ENCODE measurements around the gene PTPRT. TPM values are rescaled to one million over a fixed set of nuclear protein-coding genes. Genes with fewer than 3 reads are reported as not detected.
A peak's percentile ranks its signal among the peaks of the same experiment; 100 is the strongest.

The PTPRT gene
- polyA plus RNA-seq, 4 donors = 0.43 to 1.1 (median 0.60) TPM

DNA sequence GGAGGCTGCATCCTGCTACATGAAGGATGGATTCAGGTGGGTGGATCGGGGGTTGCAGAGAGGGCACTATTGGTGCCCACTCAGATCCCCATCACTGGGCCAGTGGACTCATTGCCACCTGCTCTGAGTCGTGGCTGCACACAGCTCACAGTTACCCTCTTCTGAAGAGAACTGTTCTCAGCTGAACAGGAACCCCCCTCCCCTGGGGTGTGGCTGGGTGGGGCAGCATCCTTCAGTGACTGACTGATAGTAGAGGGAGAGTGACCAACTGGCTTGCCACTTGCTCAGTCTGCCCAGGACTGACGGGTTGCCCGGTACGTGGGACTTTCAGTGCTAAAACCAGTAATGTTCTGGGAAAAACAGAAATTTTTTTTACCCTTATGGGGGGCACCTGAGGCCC lies 1077.5 kb downstream of the PTPRT start:
- DNase-seq (ENCODE audit: low read depth in 4 of 4, low spot score in 2 of 4) = no peak

DNA sequence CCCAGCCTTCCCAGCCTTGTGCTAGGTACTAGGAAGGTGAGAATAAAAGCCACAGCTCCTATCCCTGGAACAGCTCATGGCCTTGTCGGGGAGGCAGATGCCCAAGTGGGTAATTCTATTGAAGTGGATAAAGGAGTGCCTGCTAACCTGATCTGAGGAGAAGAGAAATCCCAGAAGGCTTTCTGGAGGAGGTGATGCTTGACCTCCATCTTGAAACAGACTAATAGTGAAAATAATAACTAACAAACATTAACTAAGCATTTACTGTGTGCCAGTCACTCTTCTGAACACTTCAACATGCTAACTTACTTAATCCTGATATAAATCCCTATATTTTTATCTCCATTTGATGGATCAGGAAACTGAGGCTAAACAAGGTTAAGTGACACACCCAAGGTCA lies 1078.4 kb downstream of the PTPRT start:
- no peak for DNase-seq (ENCODE audit: low read depth in 4 of 4, low spot score in 2 of 4)

DNA sequence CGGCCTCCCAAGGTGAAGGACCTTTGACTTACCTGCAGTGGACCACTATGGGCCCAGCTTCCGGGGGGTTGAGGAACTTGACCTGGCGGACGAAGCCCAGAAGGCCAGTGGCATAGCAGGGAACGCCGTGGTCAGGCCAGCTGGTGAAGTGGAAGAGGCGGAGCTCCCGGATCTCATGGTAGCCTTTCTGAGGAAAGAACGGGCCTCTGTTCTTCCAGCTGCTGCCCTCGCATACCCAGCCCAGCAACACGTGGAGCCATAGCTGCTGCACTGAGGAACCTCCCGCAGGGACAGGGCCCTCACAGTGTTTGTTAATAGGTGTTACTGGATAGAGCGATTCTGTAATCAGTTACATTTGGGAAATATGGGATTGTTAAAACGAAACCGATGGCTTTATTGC lies 1079.4 kb downstream of the PTPRT start:
- no peak for DNase-seq (ENCODE audit: low read depth in 4 of 4, low spot score in 2 of 4)

DNA sequence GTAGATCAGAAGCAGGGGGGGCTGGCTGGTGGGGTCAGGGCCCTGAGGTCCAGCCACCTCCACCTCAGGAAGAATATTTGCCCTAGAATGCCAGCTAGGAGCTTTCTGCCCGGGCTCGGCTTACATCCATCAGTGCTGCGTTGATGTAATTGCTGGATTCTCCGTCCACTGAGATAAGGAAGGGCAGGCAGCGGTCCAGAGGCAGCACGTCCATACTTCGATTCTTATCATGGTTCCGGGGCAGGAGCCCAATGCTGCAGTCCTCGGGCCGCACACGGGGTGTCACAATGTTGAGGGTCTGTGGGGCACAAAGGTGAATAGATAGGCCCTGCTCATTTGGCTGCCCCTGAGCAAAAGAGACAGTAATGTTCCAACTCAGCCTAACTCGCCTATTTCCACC lies 1087.7 kb downstream of the PTPRT start:
- no peak for DNase-seq (ENCODE audit: low read depth in 4 of 4, low spot score in 2 of 4)

DNA sequence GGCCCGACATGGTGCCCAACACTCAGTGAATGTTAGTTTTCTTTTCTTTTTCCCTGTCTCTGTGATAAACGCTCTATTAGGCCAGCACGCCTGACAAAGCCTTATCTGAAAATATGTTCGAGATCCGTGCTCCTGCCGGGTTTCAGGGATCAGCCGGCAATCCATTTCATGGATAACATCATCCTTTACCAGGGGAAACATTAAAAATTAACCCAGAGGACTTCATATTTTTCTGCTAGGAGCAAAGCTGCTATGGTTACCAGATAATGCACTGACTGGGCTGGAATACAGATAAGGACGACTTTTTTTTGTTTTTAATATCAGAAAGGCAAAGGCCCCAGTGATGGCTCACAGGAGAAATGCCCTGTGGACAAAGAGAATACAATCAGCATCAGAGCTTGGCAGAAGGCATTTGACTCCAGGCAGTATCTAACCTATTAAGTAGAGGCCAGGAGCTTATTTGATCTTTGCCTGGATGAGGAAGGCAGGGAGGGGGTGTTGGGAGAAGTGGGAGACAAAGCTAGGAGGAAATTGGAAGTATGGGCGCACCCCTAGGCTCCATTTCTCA lies 1089.5 kb downstream of the PTPRT start:
- no peak for DNase-seq (ENCODE audit: low read depth in 4 of 4, low spot score in 2 of 4)

DNA sequence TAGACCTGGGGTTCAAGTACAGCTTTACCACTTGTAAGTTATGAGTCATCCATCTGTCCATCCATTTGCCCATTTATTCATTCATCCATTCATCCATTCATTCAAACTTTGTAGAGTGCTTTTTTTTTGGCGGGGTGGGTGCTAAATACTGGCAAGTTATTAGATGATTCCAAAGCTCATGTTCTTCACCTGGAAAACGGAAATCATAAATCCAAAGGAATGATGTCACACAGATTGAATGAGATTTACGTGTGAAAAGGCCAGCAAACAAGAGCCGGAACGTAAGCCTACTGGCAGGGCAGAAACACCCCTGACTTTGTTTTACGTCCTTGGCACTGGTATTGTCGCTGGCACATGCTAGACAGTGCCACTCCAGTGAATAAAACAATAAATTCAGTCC lies 1090.6 kb downstream of the PTPRT start:
- no peak for DNase-seq (ENCODE audit: low read depth in 4 of 4, low spot score in 2 of 4)

DNA sequence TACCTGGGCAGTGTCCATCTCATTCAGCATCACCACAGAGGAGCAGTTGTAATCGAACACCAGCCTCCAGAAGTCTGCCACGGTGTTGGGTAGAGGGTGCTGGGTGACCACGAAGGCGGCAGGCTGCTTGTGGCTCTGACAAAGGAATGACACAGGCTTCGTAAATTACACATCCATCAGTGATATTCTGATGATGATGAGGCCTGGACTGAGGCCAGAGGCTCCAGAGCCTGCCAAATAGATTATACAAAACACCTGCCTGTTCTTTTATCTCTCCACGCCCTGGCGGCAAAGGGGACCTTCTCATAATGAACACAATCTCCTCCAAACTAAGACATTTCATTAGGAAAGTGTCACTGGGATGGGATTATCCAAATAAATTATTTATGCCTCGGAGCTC lies 1091.3 kb downstream of the PTPRT start:
- DNase-seq (ENCODE audit: low read depth in 4 of 4, low spot score in 2 of 4) = no peak

DNA sequence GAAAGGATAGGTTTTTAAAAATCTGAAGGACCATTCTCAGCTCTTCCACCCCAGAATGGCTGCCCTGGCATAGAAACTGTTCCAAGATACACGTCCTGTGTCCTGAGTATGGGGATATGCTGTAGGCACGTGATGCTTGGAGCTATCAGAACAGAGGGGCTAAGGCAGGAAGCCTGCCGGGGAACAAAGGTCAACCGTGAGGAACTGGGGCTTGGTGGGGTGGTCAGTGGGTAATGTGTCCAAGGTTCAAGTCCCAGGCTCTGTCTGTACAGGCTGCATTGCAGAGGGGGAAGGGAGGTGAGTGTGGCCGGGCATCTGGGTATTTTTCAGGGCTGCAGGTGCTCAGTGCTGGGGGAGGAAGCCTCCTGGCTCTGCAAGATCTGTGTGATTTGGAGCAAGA lies 1092.0 kb downstream of the PTPRT start:
- DNase-seq (ENCODE audit: low read depth in 4 of 4, low spot score in 2 of 4) = no peak

DNA sequence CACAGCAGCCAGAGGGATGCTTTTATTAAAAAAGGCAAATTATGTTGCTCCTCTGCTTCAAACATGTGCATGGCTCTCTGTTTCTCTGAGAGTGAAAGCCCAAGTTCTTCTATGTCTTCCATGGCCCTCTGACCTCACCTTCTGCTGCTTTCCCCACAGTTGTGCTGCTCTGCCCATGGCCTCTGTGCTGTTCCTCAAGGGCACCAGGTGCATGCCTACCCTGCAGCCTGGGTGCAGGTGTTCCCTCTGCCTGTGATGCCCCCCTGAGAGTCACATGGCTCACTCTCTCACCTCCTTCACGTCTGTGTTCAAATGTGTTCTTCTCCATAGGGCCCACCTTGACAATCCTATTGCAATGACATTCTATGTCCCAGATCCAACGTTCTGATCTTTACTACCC lies 1094.5 kb downstream of the PTPRT start:
- no peak for DNase-seq (ENCODE audit: low read depth in 4 of 4, low spot score in 2 of 4)

DNA sequence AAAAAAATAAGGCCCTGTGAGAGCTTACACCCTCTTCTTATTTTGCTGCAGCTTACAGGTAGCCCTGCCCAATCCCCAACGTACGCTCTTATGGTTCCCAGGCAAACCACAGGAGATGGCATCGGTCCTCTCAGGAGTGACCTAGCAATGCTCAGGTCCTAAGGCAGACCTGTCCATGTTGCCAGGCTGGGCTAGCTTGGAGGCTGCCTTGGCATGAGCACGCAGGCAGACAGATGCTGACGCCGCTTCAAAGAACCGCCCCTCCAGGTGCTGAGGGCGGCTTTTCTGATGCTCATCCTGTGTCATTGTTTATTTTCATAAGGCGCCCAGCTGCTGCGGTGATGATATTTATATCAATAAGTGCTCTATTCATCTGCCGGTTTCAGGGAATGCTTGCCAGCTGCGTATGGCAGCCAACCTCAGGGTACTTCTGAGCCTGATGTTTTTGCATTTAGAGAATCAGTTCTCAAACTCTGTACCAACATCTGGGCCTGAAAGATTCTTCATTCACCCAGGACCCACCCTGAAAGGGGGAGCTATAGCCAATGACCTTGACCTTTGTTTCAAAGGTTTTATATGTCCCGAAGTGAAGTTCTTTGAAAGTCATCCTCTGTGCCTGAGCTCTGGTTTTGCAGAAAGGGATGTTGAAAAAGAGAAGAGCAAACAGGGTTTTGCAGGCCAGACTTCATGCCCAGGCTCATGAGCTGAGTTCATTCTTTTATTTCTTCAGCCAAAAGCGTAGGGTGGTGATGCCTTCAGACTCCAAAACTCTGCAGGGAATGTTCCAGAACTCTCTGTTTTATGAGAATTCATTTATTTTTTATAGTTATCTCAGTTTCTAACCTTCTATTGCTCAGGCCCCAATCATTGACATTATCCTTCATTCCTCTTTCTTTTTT lies 1095.9 kb downstream of the PTPRT start:
- DNase-seq (ENCODE audit: low read depth in 4 of 4, low spot score in 2 of 4) = no peak

DNA sequence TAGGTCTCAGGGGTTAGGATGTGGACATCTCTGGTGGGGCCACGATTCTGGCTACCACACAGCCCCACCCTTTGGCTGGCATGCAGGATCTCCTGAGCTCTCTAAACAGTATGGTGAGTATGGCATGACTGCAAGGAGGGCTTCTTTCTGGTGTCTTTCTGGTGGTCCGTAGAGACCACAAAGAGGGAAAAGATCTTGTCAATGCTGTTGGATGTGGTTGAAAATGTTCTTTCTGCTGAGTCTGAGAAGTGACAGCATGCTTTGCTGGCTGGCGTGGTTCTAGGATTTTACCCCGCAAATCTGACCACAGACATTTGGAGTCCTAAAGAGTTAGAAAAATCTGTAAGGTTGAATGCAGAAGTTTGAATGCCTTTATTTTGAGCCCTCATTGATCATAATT lies 1096.7 kb downstream of the PTPRT start:
- no peak for DNase-seq (ENCODE audit: low read depth in 4 of 4, low spot score in 2 of 4)

DNA sequence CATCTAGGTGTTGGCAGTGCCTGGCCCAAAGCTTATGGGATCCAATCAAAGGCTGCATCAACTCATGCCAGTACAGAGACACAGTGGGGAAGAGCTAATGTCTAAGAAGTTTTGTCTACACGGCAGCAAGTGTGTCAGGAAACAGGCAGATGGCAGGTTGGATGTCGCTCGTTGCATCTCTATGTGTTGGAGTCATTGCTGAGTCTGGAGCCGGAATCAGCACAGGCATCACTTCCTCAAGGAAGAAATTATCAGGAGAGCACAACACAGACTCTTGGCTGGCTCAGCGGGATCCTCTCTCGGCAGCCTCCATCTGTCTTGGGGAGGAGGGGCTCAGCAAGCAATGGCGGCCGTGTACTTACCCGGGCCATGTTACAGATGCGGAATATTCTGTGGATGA lies 1104.3 kb downstream of the PTPRT start:
- no peak for DNase-seq (ENCODE audit: low read depth in 4 of 4, low spot score in 2 of 4)

DNA sequence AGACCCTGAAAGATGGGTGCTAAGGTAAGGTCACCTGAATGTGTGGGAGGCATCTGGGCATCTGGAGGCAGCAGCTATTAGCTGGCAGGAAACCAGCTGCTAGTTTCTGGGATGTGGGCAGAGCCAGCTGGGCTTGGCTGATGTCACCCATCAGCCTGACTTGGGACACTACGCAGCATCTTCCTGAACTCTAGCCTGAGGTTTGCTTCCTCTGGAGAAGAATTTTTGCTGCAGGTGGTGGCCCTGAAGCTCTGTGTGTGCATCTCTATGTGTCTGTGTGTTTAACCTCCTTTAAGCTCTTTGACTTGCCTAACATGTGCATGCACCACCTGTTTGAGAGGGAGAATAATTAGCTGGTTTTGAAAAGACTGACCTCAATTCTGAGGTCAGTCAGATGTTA lies 1106.4 kb downstream of the PTPRT start:
- no peak for DNase-seq (ENCODE audit: low read depth in 4 of 4, low spot score in 2 of 4)

DNA sequence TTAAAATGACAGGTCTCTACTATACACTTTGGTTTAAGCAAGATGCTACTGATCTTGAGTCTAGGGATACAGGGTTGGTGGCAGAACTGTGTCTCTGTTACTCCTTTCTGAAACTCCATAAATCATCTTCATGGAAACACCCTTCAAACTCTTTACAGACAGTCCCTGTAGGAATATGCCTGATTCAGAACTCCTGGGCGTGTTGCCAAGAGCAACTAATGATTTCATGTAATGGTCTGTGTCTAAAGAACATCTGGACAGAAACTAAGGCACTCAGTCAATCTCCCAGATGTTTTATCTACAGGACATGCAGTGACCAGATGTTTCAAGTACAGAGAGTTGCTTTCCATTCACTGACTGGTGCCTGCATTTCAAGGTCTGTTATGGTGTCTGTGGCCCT lies 1107.1 kb downstream of the PTPRT start:
- DNase-seq (ENCODE audit: low read depth in 4 of 4, low spot score in 2 of 4) = peak in 3 of 4 donors; percentile 48 to 65 (median 52)

DNA sequence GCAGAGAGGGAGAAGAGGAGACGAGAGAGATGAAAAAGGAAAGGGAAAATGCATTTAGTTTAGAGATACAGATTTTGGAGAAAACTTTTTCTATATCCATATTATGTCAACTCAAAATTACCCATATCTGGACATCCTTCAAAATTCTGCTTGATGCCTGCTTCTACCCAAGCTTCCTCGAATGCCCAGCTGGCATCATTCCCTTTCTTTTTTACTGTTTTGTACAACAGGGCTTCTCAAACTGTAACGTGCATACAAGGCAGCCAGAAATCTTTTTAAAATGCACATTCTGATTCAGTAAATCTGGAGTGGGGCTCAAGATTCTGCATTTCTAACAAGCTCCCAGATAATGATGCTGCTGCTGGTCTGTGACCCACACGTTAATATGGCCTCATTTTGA lies 1108.8 kb downstream of the PTPRT start:
- DNase-seq (ENCODE audit: low read depth in 4 of 4, low spot score in 2 of 4) = no peak

DNA sequence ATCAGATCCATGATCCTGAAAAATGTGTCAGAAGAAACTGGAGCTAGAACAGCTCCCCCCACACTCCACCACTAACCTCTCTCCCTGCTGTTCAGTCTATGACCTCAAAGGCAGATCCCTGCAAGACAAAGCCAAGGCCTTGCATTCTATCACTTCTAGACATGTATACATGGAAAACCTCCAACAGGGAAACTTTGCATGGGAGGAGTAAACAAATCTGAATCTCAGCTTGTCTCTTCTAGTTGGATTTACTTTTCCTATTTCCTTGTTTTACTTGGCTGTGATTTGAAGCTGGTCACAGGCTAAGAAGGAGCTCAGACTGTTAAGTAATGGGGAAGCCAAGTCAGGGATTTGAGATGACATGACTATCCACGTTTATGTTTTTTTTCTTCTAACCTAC lies 1114.8 kb downstream of the PTPRT start:
- peak in 1 of 4 donors; percentile 6 for DNase-seq (ENCODE audit: low read depth in 4 of 4, low spot score in 2 of 4)

DNA sequence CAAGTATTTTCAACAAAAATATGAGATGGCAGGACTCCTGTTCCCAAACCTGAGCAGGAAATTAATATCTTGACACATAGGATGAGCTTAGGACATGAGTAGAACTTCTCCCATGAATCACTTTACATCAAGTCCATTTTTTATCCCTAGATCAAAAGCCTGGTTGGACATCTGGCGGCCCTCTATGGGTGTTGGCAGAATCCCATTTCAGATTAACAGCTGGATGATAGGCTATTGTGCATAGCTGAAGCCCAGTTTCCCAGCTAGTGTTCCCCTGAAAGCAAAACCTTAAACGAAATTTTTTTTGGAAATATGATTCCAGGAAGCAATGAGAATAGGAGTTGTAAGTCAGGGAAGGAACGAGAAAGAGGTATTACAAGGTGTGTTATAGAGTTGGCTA lies 1122.1 kb downstream of the PTPRT start:
- DNase-seq (ENCODE audit: low read depth in 4 of 4, low spot score in 2 of 4) = no peak

DNA sequence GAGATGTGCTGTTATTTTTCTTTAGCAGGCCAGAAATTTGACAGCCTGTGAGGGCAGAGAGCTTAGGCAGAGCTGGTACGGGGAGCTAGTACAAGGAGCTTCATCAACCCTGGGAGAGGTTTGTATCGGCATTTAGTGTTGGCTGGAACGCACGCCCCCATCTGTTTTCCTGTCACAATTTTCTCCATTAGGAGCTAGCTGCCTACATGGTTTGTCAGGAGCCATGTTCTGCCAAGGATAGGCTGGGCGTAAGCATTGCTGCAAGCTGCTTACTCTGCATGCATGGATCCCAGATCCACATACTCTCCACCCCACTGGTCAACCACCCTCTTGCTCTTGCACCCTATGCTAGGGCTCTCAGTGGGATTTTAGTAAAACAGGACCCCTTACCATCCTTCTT lies 1122.5 kb downstream of the PTPRT start:
- DNase-seq (ENCODE audit: low read depth in 4 of 4, low spot score in 2 of 4) = no peak

DNA sequence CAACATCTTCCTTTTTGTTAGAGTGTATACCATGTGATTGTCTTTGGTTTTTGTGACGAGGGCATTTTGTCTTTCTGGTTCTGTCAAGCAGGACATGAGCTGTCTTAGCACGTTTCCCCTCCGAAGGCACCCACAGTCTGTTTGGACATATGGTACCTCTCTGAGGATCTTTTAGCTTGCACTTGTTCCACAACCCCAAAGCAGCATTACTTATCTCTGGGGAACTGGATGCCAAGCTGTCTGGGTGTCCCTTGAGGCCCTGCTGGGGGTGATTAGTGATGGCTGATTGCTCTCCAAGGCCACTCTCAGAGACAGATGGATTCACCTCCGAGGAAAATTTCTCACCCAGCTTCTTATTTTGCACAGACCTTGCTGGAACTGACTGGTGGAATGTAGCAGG lies 1126.6 kb downstream of the PTPRT start:
- DNase-seq (ENCODE audit: low read depth in 4 of 4, low spot score in 2 of 4) = no peak

DNA sequence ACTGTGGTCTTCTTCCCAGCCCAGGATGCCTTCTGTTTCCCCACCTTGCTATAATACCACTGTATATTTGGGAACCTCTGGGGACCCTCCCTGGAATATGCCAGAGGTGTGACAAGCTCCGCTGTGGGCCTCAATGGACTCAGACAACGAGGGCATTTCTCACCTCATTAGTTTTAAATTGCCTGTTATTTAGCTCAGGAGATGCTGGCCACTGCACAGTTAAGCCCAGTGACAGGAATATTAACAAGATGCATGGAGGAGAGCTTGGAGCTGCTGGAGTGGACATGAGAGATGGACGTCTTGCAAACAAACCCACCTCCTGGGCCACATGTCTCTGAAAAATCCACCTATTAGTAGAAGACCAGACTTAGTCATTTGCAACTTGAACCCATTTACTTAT lies 1136.4 kb downstream of the PTPRT start:
- no peak for DNase-seq (ENCODE audit: low read depth in 4 of 4, low spot score in 2 of 4)

DNA sequence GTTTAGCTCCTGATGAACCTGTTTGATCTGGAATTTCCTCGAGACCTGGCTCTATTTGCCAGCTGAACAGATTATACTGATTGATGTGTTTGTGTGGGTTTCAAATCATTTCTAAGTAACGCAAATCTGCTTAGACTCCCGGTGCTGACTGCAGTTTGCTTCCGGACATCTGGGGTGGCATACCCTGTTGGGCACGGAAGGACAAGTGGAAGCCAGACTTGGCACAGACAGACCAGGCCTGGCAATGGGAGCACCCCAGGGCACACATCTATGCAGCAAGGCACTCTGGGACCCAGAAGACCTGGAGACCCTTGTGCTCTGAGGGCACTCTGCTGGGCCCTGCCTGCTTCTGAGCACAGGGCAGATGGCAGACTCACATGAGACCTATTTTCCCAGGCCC lies 1137.8 kb downstream of the PTPRT start:
- DNase-seq (ENCODE audit: low read depth in 4 of 4, low spot score in 2 of 4) = no peak

DNA sequence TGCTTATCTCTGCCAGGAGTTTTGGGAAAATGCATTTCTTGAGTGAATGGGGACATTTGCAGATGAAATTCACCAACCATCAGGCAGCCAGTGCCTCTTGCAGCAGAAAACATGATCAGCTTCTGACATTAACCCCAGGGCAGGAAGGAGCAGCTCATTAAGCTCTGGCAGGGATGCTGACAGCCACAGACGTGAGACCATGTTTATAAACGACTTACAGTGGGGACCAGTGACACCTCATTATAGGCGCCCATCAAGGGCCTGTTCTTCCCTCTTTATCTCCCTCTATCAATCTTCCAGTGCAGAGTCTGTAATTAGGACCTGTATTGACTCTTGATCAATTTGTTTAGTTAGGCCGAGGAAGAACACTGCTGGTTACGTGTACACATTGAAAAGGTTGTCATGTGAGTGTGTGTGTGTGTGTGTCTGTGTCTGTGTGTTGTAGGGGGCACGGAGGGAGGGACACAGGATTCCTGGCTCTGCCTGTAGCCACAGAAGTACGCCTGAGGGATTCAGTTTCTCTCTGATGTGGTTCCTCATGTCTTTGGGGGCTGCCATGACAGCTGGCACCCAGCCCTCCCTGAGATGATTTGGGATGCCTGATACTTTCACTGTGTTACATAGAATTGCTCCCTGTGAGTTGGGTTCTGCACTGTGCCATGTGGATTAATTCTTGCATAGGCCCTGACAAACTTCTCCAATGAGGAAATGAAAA lies 1143.2 kb downstream of the PTPRT start:
- DNase-seq (ENCODE audit: low read depth in 4 of 4, low spot score in 2 of 4) = no peak
